ENCODE measurements around the gene TAAR5.

Gene TAAR5

DNA sequence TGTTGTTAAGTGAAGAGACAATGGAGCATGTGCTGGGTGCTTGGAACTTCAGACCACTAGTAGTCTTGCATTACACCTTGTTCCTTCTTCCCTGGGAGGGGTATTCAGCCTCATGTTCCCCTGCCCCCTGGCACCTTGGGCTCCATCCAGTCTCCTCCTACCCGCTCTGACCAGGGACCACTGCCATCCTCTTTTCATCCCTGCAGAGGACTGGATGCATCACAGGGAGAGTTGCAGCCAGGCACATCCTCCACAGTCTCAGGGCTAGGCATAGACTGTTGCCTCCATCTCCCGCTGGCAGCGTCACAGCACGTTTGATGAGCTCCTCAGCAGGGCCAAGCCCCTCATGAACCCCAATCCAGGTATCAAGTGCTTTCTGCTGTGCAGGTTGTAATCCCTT is 38.3 kb downstream of the TAAR5 start:
- TF ChIP-seq, protein P1, sequence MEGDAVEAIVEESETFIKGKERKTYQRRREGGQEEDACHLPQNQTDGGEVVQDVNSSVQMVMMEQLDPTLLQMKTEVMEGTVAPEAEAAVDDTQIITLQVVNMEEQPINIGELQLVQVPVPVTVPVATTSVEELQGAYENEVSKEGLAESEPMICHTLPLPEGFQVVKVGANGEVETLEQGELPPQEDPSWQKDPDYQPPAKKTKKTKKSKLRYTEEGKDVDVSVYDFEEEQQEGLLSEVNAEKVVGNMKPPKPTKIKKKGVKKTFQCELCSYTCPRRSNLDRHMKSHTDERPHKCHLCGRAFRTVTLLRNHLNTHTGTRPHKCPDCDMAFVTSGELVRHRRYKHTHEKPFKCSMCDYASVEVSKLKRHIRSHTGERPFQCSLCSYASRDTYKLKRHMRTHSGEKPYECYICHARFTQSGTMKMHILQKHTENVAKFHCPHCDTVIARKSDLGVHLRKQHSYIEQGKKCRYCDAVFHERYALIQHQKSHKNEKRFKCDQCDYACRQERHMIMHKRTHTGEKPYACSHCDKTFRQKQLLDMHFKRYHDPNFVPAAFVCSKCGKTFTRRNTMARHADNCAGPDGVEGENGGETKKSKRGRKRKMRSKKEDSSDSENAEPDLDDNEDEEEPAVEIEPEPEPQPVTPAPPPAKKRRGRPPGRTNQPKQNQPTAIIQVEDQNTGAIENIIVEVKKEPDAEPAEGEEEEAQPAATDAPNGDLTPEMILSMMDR (IDR thresholded peaks at IDR 0.05; ENCODE audit: borderline replicate concordance, insufficient read depth, low read depth, low read length) = no peak

DNA sequence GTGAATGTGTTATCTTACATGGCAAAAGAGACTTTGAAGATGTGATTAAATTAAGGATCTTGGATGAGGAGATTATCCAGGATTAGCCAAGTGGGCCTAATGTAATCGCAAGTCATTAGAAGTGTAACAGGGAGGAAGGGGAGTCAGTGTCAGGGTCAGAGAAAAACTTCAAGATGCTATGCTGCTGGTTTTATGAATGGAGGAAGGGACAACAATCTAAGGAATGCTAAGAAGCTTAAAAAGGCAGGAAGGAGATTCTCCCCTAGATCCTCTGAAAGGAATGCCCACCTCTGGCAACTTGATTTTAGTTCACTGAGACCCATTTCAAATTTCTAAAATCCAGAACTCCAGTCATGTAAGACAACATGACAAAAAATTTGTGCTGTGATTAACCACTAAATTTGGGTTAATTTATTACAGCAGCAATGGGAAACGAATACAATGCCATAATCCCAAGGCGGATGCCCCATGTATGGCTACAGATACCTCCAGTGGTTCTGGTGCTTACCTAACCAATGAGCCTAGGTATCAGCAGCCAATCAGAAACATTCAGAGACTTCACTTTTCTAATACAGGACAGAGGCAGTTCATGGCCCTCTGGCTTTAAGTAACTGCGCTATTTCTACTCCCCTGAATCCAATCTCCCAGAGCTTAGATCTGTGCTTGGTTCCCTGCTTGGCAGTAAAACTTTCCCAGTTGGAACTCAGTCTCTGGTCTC is 40.6 kb downstream of the TAAR5 start:
- TF ChIP-seq, protein P1 (IDR thresholded peaks at IDR 0.05; ENCODE audit: borderline replicate concordance, insufficient read depth, low read depth, low read length) = no peak
- no peak overlapping the region for H3K4me3 ChIP-seq (ENCODE audit: low read depth, low read length)

More for the DNA sequence above, 38.3 kb downstream of the TAAR5 start:
- no peak overlapping the region for H3K4me3 ChIP-seq (ENCODE audit: low read depth, low read length)

GRCh38 chr6:132544826-132545225 is 44.7 kb downstream of the TAAR5 start:
- no peak overlapping the region for H3K4me3 ChIP-seq (ENCODE audit: low read depth, low read length)
- TF ChIP-seq, protein P1 (IDR thresholded peaks at IDR 0.05; ENCODE audit: borderline replicate concordance, insufficient read depth, low read depth, low read length) = no peak

Data from GM12875 (cell line).